CD4-positive, alpha-beta T cell treated with Interleukin-21 for 1 hour (primary cell): Measurements from ENCODE around the gene TGFBR3.

Experiments
- DNase-seq: peaks from one replicate; pipeline ENCODE4 v3.0.0-alpha.2; 2020

Gene TGFBR3

GRCh38 chr1:91885716-91886506 is at the start of gene TGFBR3:
TSS of gene TGFBR3 (minus strand) at chr1:91886151. CDS start at chr1:91861531, 24,620 bp downstream.
- peak; percentile 83 for DNase-seq

GRCh38 chr1:91929250-91929649 is 43.3 kb upstream of the TGFBR3 start:
- no peak for DNase-seq

GRCh38 chr1:91928026-91928425 is 42.1 kb upstream of the TGFBR3 start:
- DNase-seq, result no peak

- DNase-seq, result no peak
Measured at GRCh38 chr1:91925644-91926435, 39.9 kb upstream of the TGFBR3 start.

- DNase-seq, result no peak
Measured at GRCh38 chr1:91924146-91924545, 38.2 kb upstream of the TGFBR3 start.

- DNase-seq, result no peak
Measured at GRCh38 chr1:91919962-91920361, 34.0 kb upstream of the TGFBR3 start.

GRCh38 chr1:91916811-91917460 is 31.0 kb upstream of the TGFBR3 start:
- DNase-seq, result no peak

- DNase-seq, result no peak
Measured at GRCh38 chr1:91916046-91916445, 30.1 kb upstream of the TGFBR3 start.

GRCh38 chr1:91913018-91913417 is 27.1 kb upstream of the TGFBR3 start:
- no peak for DNase-seq

GRCh38 chr1:91912266-91912665 is 26.3 kb upstream of the TGFBR3 start:
- DNase-seq, result no peak

GRCh38 chr1:91901231-91901630 is 15.3 kb upstream of the TGFBR3 start:
- no peak for DNase-seq

GRCh38 chr1:91900562-91900961 is 14.6 kb upstream of the TGFBR3 start:
- no peak for DNase-seq

- no peak for DNase-seq
Measured at GRCh38 chr1:91897016-91897415, 11.1 kb upstream of the TGFBR3 start.

GRCh38 chr1:91895832-91896556 is 10.0 kb upstream of the TGFBR3 start:
- DNase-seq, result no peak

GRCh38 chr1:91894036-91894761 is 8.2 kb upstream of the TGFBR3 start:
- no peak for DNase-seq

GRCh38 chr1:91891969-91892368 is 6.0 kb upstream of the TGFBR3 start:
- no peak for DNase-seq

- no peak for DNase-seq
Measured at GRCh38 chr1:91891454-91891853, 5.5 kb upstream of the TGFBR3 start.

GRCh38 chr1:91889717-91890459 is 3.9 kb upstream of the TGFBR3 start:
- DNase-seq, result peak; percentile 27

GRCh38 chr1:91885213-91885715 is 687 bp downstream of the TGFBR3 start:
- DNase-seq, result peak; percentile 36

- DNase-seq, result peak; percentile 27
Measured at GRCh38 chr1:91884459-91885212, 1.3 kb downstream of the TGFBR3 start.
